ENCODE data around the gene MAD1L1.
A peak's percentile ranks its signal among the peaks of the same experiment; 100 is the strongest.

Gene MAD1L1

DNA sequence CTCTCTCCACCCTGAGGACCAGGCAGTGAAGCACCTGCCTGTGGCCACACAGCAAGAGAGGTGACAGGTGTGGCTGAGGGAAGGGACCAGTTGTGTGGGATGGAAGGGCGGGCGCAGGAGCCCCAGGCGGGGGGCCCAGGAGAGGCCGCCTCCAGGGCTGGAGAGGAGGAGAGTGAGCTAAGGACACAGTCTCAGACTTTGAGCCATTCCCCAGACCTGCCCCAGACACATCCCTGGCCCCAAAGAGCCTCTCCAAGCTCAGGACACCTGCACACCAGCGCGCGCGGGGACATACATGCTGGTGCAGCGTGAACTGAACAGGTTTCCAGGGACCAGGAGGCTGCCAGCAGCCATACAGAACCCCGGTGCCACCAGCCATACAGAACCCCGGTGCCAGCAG, 237.3 kb downstream of the MAD1L1 start:
- DNase-seq: no peak
- H3K27me3 ChIP-seq: no peaks in the 10 kb centered on the region
- peaks cover 11% of the 10 kb centered on the region for H3K4me1 ChIP-seq
- no peaks in the 10 kb centered on the region for H3K9me3 ChIP-seq
- H3K36me3 ChIP-seq: peaks cover 2% of the 10 kb centered on the region
- TF ChIP-seq, protein P1, sequence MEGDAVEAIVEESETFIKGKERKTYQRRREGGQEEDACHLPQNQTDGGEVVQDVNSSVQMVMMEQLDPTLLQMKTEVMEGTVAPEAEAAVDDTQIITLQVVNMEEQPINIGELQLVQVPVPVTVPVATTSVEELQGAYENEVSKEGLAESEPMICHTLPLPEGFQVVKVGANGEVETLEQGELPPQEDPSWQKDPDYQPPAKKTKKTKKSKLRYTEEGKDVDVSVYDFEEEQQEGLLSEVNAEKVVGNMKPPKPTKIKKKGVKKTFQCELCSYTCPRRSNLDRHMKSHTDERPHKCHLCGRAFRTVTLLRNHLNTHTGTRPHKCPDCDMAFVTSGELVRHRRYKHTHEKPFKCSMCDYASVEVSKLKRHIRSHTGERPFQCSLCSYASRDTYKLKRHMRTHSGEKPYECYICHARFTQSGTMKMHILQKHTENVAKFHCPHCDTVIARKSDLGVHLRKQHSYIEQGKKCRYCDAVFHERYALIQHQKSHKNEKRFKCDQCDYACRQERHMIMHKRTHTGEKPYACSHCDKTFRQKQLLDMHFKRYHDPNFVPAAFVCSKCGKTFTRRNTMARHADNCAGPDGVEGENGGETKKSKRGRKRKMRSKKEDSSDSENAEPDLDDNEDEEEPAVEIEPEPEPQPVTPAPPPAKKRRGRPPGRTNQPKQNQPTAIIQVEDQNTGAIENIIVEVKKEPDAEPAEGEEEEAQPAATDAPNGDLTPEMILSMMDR (IDR thresholded peaks at IDR 0.05; ENCODE audit: low read depth, low read length): no peak
- H3K4me3 ChIP-seq (ENCODE audit: low read depth, low read length): no peak overlapping the region

DNA sequence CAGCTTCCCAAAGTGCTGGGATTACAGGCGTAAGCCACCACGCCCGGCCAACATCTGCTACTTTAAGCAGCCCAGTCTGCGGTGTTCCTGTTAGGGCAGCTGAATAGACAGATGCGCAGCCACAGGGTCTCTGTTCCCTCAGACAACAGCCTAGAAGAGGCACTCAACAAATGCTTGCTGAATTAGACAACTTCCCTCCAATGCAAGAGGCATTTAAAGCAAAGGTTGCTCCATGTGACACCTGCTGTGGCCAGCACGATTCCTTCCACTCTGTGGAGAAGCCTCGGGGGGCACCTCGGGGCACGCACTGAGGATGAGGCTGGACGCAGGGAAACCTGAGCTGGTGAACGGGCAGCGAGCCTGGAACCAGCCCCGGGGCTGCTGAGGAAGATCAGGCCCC, 237.8 kb downstream of the MAD1L1 start:
- TF ChIP-seq, protein P1 (IDR thresholded peaks at IDR 0.05; ENCODE audit: low read depth, low read length): no peak
- H3K4me3 ChIP-seq (ENCODE audit: low read depth, low read length): no peak overlapping the region
- H3K27me3 ChIP-seq: no peaks in the 10 kb centered on the region
- no peaks in the 10 kb centered on the region for H3K9me3 ChIP-seq
- peaks cover 11% of the 10 kb centered on the region for H3K4me1 ChIP-seq
- DNase-seq: no peak
- peaks cover 2% of the 10 kb centered on the region for H3K36me3 ChIP-seq

GRCh38 chr7:1993776-1994740, 238.7 kb downstream of the MAD1L1 start:
- Histone ChIP-seq H3K36me3 (peaks cover 2% of the 10 kb centered on the region), H3K9me3 (no peaks in the 10 kb centered on the region), H3K4me3 (ENCODE audit: low read depth, low read length) (no peak overlapping the region), H3K4me1 (peaks cover 11% of the 10 kb centered on the region), H3K27me3 (no peaks in the 10 kb centered on the region)
- TF ChIP-seq, protein P1 (IDR thresholded peaks at IDR 0.05; ENCODE audit: low read depth, low read length): no peak
- DNase-seq: peak; percentile 52

DNA sequence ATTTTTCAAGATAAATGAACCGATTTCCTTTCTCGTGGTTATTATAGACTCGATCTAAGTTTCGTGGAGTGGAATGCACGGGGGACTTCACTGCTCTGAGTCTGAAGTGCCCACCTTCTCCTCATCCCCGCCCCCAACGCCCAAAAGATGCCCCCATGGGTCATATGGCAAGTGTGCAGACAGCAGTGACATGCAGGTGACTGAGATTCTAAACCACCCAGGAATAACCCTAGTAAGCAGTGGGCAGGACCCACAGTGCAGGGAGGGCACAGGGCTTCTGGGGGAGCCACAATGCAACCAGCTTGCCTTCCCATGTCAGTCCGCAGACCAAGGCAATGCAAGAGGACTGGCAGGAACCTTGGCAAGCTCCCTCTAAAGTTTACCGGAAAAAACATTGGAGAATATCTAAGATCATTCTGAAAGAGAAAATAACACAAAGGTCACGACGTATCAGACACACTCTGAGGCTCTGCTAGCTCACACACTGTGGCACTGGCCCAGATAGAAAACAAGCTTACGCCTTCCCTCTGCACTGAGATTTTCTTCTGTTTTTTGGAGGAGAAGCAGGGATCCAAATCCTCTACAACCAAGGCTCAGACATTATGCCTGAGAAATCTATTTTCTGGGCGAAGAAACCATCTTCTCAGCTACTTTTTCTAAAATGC, 239.6 kb downstream of the MAD1L1 start:
- Histone ChIP-seq H3K9me3 (no peaks in the 10 kb centered on the region), H3K4me1 (peaks cover 11% of the 10 kb centered on the region), H3K36me3 (peaks cover 2% of the 10 kb centered on the region), H3K27me3 (no peaks in the 10 kb centered on the region), H3K4me3 (ENCODE audit: low read depth, low read length) (no peak overlapping the region)
- TF ChIP-seq, protein P1 (IDR thresholded peaks at IDR 0.05; ENCODE audit: low read depth, low read length): no peak
- no peak for DNase-seq

DNA sequence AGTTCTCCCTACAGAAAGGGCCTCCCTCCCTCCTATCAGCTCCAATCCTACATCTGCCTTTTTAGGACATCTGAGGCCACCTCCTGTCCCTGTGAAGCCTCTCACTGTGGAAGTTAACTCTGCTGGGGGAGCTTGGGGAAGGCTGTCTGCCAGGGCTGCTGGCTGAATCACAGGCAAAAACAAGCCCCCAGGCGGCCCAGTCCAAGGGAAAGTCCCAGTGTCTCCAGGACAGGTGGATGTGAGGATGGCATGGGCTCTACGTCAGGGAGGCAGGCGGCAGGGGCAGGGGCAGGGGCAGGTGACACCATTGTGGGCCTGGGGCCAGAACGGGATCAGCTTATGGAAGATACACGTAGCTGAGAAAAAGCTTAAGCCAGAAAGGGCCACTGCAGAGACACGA, 240.2 kb downstream of the MAD1L1 start:
- TF ChIP-seq, protein P1 (IDR thresholded peaks at IDR 0.05; ENCODE audit: low read depth, low read length): no peak
- Histone ChIP-seq H3K4me1 (peaks cover 11% of the 10 kb centered on the region), H3K9me3 (no peaks in the 10 kb centered on the region), H3K36me3 (peaks cover 2% of the 10 kb centered on the region), H3K4me3 (ENCODE audit: low read depth, low read length) (no peak overlapping the region), H3K27me3 (no peaks in the 10 kb centered on the region)
- DNase-seq: no peak

Data from BE2C (cell line).